Stimulated activated naive CD8-positive, alpha-beta T cell treated with anti-CD3 and anti-CD28 coated beads, Interleukin-15, Interleukin-2, amounts not matched to agents 100 U/mL and 50 U/mL, for 24 hours (primary cell): ENCODE measurements around the gene CNIH2.

Source experiments
- ATAC-seq: fragments of 150-1000 bp; cut with Tn5 transposase; one replicate; pipeline ENCODE4 v1.10.0; 2021
- DNase-seq: peaks from one replicate; pipeline ENCODE4 v3.0.0; 2021

CNIH2 gene

GRCh38 chr11:66331542-66332370, 53.8 kb downstream of the CNIH2 start:
- DNase-seq (no peak), ATAC-seq (no peak)

GRCh38 chr11:66332371-66333219, 54.6 kb downstream of the CNIH2 start:
- ATAC-seq (no peak), DNase-seq (no peak)

GRCh38 chr11:66333220-66333877, 55.4 kb downstream of the CNIH2 start:
- no peak for DNase-seq
- no peak for ATAC-seq
